Bone marrow (tissue), 2 donors: ENCODE data around the gene PACS2.
"Not testable (repeated sequence)": the region's sequence is repeated elsewhere in the genome, so short reads cannot be mapped to it uniquely, and the experiment has no call there.

Source experiments
- DNase-seq, 2 donors: peaks; one replicate each; lab custom pipeline; 2025; lab: John Stamatoyannopoulos, UW

The PACS2 gene

DNA sequence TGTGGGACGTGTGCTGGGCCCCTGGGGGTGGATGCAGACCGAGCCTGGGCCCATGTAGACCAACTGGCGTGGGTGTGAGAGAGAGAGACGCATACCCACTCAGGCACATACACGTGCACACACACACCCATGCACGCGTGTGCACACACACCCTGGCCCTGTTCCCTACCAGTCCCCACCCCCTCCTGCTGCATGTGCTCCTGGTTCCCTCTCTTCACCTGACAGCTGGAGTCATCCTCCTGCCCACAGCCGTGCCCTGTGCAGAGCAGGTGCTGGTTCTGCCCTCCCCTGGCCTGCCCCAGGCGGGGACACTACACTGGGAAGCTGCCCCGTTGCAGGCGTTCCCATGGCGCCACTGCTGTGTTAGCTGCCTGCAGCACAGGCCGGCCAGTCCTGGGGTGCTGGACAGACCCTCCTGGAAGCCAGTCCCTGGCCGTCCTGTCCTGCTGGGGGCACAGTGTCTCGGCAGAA, 18.5 kb downstream of the PACS2 start:
- no peak for DNase-seq

DNA sequence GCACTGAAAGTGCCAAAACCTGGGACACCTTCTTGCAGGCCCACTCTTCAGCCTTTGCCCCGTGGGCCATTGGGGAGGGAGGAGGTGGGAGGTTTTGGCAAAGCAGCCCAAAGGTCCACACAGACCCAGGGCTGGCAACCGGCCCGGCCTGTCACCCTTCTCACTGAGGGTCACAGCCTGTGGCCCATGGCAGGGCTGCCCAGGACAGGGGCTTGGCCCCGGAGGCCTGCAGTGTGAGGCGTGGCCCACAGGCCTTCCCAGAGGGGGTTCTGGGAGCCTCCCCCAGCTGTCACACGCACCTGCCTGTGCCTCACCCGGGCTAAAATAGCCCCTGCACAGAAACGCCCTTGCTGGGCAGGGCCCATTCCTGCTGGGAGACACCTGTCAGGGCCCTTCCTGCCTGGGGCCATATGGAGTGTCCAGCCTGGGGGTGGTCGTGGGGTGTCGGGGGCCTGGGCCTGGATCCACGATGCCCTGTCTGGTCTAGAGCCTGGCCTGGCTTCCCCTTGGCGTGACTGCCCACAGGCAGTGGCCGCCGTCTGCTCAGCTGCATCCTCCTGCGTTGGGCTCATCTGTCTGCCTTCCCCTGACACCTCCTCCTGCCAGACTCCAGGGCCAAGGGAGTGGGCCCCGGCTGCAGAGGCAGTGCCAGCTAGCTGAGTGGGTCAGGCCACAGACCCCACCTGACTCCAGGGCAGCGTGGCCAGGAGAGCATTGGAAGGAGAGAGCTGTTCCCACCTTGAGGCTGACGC, 19.2 kb downstream of the PACS2 start:
- no peak for DNase-seq

DNA sequence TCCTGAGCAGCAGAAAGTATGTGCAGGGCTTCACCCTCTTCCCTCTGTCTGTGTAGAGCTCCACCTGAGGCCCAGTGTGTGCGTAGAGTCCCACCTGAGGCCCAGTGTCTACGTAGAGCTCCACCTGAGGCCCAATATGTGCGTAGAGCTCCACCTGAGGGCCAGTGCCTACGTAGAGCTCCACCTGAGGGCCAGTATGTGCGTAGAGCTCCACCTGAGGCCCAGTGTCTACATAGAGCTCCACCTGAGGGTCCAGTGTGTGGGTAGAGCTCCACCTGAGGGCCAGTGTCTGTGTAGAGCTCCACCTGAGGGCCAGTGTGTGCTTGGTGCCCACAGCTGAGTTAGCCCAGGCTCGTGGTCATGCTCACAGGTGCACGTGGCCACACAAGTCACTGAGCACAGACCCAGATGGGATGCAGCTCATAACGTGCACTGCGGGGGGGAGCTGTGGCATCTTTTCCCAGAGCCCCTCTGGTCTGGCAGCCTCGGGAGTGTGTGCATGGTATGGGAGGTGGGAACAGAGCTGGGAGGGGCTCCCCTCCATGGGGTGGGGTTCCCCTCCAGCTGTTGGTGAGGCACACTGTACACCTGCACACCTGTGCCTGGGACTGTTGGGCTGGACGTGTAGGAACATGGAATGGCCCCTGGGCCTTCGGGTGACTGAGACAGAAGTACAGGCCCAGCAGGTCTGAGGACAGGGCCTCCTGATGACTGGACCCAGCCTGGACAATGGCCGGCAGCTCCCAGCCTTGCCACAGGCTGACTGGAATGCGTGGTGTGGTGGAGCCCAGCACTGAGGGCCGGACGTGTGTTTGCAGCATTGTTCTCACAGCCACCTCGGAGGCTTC, 20.1 kb downstream of the PACS2 start:
- no peak for DNase-seq

DNA sequence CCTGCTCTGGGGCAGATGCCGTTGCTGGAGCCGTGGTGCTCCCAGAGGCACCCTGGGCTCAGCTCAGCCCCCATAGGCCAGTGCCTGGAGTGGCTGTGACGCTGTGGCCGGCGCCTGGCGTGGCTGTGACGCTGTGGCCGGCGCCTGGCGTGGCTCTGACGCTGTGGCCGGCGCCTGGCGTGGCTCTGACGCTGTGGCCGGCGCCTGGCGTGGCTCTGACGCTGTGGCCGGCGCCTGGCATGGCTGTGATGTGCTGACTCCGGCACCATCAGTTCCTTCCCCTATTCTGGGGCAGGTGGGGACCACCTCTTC, 20.6 kb downstream of the PACS2 start:
- not testable (repeated sequence) for DNase-seq

DNA sequence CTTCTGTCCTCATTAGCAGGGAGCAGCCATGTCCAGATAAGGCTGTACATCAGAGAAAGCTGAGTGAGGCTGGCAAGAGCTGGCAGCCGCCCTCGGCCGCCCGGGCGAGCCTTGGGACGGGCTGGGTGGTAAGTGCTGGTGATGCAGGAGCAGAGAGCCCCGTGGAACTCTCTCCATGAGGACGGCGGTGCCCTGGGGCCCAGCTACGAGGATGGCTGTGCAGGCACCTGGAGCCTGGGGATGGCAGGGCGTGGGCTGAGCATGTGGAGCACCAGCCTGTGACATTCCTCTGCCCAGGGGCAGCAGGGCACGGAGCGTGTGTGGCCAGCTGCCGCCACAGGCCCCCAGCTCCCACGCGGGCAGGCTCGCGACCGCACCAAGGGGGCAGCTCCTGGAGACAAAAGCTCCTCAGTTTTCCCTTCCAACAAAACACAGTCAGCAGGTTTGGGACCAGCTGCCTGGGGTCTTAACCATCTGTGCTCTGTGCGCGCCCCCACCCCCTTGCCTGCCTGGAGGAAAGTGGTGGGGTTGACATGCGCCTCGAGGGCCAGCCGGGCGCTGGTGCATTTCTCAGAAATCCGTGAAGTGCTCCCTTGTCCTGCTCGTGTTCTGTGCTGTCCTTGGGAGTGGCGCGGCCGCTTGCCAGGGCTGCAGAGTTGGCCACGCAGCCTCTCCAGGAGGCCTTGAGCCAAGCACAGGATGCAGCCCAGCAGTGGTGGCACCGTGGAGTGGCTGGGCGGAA, 21.4 kb downstream of the PACS2 start:
- DNase-seq = no peak

DNA sequence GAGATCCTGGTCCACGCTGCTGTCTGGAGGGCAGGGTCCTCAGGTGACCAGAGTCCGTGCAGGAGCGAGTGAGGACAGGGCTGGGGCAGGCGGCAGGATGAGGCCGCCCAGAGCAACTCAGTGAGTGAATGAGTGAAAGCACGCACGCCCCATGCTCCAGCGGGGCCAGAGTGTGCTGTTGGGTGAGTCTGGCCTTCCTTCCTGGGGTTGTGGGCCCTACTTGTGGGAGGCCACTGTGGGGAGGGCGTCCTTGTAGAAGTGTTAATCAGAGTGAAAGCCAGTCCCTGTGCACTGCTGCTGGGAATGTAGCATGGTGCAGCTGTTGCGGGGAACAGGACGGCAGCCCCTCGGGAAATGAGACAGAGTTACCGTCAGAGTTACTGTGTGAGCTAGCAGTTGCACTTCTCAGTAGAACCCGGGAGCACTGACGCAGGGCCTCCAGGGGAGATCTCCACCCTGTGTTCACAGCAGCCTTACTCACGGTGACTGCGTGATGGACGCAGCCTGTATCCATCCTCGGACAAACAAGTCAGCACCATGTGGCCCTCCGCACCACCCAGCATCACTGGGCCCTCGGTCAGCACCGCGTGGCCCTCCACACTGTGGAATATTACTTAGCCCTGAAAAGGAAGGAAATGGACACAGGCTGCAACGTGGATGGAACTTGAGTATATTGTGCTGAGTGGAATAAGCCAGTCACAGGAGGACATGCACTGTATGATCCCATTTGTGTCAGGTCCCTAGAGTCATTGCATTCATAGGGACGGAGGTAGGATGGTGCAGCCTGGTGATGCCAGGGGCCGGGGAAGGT, 22.1 kb downstream of the PACS2 start:
- DNase-seq = no peak

DNA sequence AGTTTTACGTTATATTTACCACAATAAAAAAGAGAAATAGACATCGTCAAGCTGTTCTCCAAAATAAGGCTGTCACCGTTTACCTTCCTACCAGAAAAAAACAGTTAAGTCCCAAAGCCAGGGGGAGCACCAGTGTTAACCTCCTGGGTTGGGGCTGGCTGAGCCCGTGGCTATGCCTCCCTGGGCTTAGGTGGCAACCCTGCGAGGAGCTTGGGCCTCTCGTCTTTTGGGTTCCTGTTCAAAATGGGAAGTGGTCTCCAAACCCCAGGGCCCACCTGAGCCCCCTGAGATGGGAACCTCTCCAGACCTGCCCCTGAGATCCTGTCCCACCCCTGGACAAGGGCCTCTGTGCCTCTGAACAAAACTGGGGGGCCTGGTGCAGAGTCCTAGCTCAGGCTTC, 22.9 kb downstream of the PACS2 start:
- DNase-seq = no peak

DNA sequence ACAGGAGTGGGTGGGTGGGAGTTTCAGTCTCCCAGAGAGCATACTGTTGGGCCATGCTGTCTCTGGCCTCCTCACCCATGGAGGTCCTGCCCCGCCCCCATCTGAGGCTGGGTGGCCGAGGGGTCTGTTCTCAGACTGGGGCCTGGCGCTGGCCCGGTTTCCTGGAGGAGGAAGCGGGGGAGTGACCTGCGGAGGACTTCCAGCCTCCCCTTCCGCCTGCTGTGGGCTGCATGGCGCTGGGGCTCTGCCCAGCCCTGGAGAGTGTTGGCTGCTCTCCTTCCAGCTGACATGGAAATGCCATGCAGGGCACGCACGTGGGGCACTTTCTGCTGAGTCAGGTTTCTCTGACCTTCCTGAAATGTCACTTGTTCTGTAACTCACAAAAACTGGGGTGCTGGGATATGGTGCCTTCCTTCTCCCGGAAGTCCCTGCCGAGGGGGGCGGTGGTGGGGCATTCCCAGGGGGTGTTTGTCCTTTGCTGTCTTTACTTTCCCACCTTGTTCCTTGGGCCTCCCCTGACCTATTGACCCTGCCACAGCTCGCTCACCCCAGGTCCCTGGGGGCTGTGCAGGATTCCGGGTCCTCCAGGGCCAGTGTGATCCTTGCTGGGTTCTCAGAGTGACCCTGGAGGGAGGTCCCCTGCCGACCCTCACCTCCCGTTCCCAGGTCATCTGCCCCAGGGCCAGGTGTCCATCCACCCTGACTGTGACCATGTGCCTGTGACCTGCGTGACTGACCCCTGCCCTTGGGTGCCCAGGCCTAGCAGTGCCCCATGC, 23.6 kb downstream of the PACS2 start:
- no peak for DNase-seq

DNA sequence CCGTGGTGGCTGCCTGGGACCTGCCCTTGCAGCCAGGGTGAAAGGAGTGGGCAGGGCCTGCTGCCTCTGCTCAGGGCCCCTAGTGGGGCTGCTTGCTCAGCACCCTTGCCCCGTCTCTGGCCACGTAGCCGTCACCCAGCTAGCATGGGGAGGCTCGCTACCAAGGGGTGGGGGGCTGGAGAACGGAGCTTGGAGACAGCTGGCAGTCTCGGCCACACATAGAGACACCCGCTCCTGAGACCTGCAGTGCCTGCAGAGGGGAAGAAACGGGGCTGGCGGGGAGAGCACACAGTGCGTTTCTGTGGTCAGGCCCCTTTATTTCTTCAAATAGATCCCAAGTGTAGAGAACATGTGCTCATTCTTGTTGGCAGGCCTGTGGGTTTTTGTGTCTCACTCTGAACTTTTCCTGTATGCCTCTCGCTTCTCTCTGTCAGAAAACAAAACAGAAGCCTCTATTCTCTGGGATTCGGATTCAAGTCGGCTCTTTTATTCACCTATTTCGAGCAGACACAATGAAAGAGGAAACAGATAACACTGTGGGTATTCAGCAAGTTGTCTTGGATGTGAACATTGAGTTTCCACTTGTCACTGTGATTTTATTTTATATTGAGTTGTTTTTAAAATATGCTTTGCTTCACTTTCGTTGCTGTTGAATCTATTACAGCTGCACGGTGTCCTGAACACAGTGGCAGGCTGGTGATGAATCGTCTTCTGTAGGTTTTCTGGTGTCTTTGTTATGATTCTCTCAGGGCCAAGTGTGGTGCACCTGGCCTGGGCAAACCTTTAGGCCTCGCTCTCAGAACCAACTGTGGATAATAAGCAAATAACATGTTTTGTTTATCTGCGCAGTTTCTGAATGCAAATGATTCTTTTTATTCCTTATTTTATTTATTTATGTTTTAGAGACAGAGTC, 26.5 kb downstream of the PACS2 start:
- DNase-seq = no peak

DNA sequence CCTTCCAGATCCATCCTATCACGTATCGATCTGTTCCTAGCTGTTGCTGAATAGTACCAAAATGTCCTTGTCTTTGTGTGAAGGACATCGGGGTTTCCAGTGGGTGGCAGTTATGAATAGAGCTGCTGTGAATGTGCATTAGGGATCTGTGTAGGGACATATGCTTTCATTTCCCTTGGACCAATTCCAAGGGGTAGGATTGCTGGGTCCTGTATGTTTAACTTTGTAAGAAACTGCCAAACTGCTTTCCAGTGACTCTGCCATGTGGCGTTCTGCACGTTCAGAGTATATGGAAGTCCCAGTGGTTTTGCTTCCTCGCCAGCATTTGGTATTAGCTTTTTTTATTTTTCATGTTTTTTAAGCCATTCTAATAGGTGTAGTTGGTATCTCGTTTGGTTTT, 28.6 kb downstream of the PACS2 start:
- no peak for DNase-seq

DNA sequence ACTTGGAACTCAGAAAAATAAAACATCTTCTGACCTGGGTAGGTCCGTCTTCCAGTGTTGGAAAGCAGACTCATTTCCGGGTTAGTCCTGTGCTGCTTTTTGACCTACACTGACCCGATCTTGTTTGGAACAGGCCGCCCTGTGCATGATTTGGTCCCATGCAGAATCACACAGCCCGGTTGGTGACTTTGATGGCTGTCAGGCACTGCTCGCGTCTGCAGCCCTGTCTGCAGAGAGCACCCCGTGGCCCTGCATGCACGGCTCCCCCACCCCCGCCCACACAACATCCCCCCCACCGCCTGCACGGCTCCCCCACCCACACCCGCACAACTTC, 31.6 kb downstream of the PACS2 start:
- DNase-seq = no peak

DNA sequence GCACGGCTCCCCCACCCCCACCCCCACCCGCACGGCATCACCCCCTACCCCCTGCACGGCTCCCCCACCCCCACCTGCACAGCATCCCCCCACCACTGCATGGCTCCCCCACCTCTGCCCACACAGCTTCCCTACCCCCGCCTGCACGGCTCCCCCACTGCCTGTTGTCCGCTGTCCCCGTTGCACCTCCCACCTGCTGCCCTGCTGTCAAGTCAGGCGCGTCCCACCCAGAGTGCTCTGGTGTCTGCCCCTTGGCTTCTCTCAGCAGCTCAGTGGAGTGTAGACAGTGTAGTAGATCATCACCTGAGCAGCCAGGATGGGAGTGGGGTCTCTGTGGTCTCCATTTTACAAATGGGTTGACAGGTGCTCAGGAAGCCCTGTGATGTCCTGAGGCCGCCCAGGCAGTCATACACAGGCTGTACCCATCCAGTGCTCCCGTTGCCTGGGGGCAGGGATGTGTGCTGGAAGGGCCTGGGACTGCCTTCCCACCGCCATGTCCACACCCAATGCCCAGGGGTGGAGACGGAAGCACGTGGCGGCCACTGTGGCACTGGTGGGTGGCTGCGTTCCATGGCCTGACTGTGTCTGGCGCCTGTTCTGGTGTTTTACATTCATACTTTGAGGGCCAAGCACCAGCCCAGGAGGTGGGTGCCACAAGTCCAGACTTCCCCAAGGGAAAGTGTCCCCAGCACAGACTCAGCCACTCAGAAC, 32.5 kb downstream of the PACS2 start:
- DNase-seq = no peak

DNA sequence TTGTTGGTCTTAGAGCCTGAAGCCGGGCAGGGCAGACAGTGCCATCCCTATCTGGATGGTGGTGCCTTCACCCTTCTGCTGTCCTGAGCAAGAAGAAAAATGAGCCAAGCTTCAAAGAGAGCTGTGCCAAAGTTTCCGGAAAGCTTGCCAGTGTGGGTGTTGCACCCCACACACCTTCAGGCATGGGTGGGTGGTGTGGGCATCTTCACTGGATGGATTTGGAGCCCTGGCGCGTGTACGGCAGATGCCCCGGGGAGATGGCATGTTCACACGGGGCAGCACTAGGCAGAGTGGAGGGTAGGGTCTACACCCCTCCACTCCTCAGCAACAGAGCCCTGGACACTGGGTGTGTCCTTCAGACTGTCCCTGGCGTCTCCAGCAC, 33.0 kb downstream of the PACS2 start:
- DNase-seq = no peak

DNA sequence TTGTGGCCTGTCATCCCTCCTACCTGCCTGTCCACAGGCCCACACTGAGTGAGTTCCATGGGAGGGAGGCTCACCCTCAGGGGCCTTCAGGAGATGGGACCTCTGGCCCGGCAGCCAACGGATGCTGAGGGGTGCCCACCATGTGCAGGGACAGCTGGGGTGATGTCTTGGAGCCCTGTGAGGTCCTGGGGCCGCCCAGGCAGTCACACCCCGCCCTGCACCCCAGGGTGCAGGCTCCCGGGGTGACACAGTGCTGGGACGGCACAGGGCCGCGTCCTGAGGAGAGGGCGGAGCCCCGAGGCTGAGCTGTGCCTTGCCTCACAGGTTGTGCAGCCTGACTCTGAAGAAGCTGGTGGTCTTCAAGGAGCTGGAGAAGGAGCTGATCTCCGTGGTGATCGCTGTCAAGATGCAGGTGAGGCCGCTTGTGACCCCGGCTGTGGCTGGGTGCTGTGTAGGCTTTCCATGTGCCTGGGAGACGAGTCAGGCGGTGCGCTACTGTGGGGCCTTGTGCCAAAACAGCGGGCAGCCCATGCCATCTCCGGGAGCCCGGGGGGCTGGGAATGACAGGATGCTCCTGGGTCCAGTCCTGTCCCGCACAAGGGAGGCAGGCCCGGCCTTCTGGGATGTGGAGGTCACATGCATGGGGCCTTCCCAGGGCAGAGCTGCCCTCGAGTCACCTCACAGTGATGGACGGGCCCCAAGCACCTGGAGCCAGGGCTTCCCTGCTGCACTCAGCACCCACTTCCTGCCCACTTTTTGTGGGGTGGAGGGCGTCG, 33.8 kb downstream of the PACS2 start:
- DNase-seq = no peak

DNA sequence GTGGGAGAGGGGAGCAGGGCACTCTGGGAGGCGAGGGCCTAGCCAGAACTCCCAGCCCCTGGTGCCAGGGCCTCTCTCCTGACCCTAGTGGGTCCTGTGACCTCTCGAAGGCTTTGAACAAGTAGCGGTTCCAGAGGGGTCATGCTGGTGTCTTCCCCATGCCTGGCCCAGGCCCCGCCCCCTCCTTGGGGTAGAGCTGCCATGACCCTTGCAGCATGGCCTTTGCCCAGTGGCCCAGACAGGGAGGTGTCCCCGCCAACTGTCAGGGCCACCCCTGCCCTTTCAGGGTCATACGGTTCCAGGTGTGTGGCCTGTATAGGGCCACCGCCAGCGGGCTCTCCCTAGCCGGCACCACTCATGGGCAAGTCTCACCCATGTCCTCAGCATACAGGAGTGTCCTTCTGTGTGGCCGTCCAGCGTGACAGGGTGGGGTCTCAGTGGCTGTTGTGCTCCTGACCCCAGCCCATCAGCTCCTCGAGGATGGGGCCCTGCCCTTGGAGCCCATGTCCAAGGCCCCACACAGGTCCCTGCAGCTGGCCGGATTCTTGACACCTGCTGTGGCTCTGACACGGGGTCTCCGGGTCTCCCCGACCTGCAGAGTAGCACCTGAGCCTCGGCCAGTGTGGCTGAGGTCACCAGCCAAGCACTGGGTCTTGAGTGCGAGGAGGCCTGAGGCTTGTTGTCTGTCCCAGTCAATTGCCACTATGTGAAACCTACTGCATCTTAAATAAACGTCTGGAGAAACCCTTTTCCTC, 34.6 kb downstream of the PACS2 start:
- DNase-seq = no peak

DNA sequence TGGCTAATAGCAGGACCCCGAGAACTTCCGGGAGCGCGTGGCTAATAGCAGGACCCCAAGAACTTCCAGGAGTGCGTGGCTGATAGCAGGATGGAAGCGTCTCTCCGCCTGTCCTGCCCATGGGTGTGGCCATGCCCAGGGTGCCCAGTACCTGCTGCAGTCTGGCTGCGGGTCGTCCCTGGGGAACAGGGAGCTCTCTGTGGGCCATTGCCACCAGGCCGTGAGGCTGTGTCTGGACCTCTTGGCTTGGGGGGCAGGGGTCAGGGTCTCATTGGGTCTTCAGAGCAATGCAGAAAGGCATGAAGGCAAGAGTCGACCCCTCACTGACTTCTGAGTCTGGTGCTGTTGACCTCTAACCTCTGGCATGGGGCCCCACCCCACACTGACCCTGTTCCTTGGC, 35.4 kb downstream of the PACS2 start:
- DNase-seq = no peak

DNA sequence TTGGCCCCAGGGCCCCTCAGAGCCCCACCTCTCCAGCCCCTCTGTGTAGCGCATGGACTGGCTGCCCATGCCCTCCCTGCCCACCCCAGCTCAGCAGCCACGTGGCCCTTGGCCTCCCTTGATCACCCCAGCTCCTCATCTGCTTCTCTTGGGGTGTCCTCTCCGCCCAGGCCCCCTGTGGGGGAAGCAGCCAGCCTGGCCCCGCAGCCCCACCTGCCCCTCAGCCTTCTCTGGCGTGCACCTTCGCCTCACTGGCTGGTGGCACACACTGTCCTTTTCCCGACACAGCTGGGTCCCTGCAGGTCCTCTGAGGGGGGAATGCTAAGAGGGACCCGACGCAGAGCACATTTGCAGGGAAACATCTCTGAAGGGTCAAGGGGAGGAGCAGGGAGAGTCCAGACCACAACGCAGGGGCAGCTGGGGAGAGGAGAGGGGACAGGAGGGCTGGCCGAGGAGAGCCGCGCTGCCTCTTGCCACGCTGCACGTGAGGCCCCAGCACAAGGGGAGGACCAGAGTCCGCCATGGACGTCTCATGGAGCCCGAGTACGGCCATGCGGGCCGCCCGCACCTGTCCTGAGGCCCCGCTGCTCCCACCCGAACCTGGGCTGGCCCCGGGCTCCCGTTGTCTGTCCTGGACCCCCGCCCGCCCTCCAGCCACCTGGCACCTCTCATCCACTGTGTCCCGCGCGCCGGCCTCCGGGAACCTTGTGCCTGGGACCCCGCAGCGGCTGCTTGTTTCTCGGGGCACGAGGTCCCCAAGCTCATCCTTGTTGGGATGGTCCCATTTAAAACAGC, 36.1 kb downstream of the PACS2 start:
- no peak for DNase-seq
